Measurements from ENCODE around the gene POGLUT3.

DNA sequence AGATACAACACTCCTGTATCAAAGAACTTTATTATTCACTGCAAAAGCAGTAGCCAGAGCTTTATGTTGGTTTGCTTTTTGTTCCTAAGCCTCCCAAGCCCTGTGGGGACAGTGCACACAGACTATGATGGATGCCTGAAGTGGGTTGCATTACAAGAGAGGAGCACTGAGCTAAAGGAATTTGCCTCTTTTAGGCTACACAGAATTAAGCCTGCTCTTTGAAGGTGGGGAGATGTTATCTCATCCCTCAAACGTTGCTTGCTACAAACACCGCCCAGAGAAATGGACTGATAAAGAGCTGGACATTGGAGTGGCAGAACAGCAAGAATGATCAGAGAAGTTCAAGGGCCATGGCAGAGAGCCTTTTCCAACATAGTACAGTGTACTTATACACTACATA, 2.5 kb upstream of the POGLUT3 start:
- TF ChIP-seq, protein P1, sequence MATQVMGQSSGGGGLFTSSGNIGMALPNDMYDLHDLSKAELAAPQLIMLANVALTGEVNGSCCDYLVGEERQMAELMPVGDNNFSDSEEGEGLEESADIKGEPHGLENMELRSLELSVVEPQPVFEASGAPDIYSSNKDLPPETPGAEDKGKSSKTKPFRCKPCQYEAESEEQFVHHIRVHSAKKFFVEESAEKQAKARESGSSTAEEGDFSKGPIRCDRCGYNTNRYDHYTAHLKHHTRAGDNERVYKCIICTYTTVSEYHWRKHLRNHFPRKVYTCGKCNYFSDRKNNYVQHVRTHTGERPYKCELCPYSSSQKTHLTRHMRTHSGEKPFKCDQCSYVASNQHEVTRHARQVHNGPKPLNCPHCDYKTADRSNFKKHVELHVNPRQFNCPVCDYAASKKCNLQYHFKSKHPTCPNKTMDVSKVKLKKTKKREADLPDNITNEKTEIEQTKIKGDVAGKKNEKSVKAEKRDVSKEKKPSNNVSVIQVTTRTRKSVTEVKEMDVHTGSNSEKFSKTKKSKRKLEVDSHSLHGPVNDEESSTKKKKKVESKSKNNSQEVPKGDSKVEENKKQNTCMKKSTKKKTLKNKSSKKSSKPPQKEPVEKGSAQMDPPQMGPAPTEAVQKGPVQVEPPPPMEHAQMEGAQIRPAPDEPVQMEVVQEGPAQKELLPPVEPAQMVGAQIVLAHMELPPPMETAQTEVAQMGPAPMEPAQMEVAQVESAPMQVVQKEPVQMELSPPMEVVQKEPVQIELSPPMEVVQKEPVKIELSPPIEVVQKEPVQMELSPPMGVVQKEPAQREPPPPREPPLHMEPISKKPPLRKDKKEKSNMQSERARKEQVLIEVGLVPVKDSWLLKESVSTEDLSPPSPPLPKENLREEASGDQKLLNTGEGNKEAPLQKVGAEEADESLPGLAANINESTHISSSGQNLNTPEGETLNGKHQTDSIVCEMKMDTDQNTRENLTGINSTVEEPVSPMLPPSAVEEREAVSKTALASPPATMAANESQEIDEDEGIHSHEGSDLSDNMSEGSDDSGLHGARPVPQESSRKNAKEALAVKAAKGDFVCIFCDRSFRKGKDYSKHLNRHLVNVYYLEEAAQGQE (IDR thresholded peaks at IDR 0.05; ENCODE audit: borderline replicate concordance), result no peak
- TF ChIP-seq, protein P1 (CRISPR knock-in tag; IDR thresholded peaks at IDR 0.05; ENCODE audit: low read depth), result no peak
- TF ChIP-seq, protein P2, sequence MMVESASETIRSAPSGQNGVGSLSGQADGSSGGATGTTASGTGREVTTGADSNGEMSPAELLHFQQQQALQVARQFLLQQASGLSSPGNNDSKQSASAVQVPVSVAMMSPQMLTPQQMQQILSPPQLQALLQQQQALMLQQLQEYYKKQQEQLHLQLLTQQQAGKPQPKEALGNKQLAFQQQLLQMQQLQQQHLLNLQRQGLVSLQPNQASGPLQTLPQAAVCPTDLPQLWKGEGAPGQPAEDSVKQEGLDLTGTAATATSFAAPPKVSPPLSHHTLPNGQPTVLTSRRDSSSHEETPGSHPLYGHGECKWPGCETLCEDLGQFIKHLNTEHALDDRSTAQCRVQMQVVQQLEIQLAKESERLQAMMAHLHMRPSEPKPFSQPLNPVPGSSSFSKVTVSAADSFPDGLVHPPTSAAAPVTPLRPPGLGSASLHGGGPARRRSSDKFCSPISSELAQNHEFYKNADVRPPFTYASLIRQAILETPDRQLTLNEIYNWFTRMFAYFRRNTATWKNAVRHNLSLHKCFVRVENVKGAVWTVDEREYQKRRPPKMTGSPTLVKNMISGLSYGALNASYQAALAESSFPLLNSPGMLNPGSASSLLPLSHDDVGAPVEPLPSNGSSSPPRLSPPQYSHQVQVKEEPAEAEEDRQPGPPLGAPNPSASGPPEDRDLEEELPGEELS (CRISPR knock-in tag; IDR thresholded peaks at IDR 0.05; ENCODE audit: borderline replicate concordance), result no peak
- TF ChIP-seq POLR3A (IDR thresholded peaks at IDR 0.05; ENCODE audit: borderline replicate concordance, extremely low read depth, insufficient read depth, insufficient read length), result no peak
- TF ChIP-seq, protein P3, sequence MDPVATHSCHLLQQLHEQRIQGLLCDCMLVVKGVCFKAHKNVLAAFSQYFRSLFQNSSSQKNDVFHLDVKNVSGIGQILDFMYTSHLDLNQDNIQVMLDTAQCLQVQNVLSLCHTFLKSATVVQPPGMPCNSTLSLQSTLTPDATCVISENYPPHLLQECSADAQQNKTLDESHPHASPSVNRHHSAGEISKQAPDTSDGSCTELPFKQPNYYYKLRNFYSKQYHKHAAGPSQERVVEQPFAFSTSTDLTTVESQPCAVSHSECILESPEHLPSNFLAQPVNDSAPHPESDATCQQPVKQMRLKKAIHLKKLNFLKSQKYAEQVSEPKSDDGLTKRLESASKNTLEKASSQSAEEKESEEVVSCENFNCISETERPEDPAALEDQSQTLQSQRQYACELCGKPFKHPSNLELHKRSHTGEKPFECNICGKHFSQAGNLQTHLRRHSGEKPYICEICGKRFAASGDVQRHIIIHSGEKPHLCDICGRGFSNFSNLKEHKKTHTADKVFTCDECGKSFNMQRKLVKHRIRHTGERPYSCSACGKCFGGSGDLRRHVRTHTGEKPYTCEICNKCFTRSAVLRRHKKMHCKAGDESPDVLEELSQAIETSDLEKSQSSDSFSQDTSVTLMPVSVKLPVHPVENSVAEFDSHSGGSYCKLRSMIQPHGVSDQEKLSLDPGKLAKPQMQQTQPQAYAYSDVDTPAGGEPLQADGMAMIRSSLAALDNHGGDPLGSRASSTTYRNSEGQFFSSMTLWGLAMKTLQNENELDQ (CRISPR knock-in tag; IDR thresholded peaks at IDR 0.05; ENCODE audit: borderline replicate concordance), result no peak
- TF ChIP-seq ZFP36 (IDR thresholded peaks at IDR 0.05; ENCODE audit: low read depth, low read length, partially characterized antibody), result no peak
- TF ChIP-seq NR2C2 (CRISPR knock-in tag; IDR thresholded peaks at IDR 0.05), result no peak
- no peak for TF ChIP-seq NR2C2 (tag; IDR thresholded peaks at IDR 0.05)
- TF ChIP-seq, protein P4, sequence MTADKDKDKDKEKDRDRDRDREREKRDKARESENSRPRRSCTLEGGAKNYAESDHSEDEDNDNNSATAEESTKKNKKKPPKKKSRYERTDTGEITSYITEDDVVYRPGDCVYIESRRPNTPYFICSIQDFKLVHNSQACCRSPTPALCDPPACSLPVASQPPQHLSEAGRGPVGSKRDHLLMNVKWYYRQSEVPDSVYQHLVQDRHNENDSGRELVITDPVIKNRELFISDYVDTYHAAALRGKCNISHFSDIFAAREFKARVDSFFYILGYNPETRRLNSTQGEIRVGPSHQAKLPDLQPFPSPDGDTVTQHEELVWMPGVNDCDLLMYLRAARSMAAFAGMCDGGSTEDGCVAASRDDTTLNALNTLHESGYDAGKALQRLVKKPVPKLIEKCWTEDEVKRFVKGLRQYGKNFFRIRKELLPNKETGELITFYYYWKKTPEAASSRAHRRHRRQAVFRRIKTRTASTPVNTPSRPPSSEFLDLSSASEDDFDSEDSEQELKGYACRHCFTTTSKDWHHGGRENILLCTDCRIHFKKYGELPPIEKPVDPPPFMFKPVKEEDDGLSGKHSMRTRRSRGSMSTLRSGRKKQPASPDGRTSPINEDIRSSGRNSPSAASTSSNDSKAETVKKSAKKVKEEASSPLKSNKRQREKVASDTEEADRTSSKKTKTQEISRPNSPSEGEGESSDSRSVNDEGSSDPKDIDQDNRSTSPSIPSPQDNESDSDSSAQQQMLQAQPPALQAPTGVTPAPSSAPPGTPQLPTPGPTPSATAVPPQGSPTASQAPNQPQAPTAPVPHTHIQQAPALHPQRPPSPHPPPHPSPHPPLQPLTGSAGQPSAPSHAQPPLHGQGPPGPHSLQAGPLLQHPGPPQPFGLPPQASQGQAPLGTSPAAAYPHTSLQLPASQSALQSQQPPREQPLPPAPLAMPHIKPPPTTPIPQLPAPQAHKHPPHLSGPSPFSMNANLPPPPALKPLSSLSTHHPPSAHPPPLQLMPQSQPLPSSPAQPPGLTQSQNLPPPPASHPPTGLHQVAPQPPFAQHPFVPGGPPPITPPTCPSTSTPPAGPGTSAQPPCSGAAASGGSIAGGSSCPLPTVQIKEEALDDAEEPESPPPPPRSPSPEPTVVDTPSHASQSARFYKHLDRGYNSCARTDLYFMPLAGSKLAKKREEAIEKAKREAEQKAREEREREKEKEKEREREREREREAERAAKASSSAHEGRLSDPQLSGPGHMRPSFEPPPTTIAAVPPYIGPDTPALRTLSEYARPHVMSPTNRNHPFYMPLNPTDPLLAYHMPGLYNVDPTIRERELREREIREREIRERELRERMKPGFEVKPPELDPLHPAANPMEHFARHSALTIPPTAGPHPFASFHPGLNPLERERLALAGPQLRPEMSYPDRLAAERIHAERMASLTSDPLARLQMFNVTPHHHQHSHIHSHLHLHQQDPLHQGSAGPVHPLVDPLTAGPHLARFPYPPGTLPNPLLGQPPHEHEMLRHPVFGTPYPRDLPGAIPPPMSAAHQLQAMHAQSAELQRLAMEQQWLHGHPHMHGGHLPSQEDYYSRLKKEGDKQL (CRISPR knock-in tag; IDR thresholded peaks at IDR 0.05; ENCODE audit: borderline replicate concordance), result no peak
- TF ChIP-seq ZNF253 (CRISPR knock-in tag; conservative IDR thresholded peaks at IDR 0.05), result no peak
- no peak for TF ChIP-seq SMC3 (conservative IDR thresholded peaks at IDR 0.05; ENCODE audit: insufficient read depth, low read depth, low read length)
- TF ChIP-seq MXI1 (IDR thresholded peaks at IDR 0.05; ENCODE audit: low read depth, low read length), result no peak
- no peak for TF ChIP-seq FOXP1 (CRISPR knock-in tag; IDR thresholded peaks at IDR 0.05)
- no peak for TF ChIP-seq TARDBP (IDR thresholded peaks at IDR 0.05)

Measured in K562 (cell line).